GM19455 (cell line): Measurements from ENCODE around the gene ZNF284.

ENCODE experiments used
- ATAC-seq: cut with Tn5 transposase; IDR thresholded peaks from one replicate; pipeline ENCODE4 v1.9.1; 2021; ENCODE audit not compliant: unreplicated experiment

ZNF284 gene

GRCh38 chr19:44071824-44072542 lies at the start of gene ZNF284:
TSS of gene ZNF284 (plus strand) at chr19:44072159. CDS start at chr19:44076390, 4,231 bp downstream.
- ATAC-seq, result peak; percentile 80

- no peak for ATAC-seq
Observed at GRCh38 chr19:44024900-44025216, 47.1 kb upstream of the ZNF284 start.

- ATAC-seq, result no peak
Observed at GRCh38 chr19:44025217-44025936, 46.6 kb upstream of the ZNF284 start, which contains the start of gene ZNF222. TSS of gene ZNF222 (plus strand) at chr19:44025379. CDS start at chr19:44025437, 58 bp downstream.

DNA sequence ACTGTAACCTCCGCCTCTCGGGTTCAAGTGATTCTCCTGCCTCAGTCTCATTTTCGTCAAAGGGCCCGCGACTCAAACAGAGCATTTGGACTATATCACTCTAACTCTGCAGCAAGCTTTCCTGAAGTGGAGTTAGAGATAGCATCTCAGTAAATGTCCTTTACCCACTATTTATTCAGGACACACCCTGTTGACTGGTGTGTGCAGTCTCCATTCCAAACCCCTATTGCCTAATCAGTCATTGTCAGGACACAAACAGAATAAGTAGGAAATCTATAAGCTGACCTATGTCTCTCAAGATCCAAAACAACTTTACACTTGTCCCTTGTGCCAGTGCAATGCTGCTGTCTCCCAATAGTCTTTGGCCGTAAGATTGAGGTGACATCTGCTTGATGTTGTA lies 45.3 kb upstream of the ZNF284 start:
- ATAC-seq, result no peak

DNA sequence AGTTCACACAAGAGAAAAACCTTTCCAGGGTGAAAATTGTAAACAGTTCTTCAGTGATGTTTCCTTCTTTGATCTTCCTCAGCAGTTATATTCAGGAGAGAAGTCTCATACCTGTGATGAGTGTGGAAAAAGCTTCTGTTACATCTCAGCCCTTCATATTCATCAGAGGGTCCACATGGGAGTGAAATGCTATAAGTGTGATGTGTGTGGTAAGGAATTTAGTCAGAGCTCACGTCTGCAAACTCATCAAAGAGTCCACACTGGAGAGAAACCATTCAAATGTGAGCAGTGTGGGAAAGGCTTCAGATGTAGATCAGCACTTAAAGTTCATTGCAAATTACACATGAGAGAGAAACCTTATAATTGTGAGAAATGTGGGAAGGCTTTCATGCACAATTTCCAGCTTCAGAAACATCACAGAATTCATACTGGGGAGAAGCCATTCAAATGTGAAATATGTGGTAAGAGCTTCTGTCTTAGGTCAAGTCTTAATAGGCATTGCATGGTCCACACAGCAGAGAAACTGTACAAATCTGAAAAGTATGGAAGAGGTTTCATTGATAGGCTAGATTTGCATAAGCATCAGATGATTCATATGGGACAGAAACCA lies 39.9 kb upstream of the ZNF284 start:
- ATAC-seq, result no peak

- no peak for ATAC-seq
Observed at GRCh38 chr19:44042147-44042546, 29.8 kb upstream of the ZNF284 start.

GRCh38 chr19:44050740-44051649 lies 21.0 kb upstream of the ZNF284 start:
- ATAC-seq, result no peak

DNA sequence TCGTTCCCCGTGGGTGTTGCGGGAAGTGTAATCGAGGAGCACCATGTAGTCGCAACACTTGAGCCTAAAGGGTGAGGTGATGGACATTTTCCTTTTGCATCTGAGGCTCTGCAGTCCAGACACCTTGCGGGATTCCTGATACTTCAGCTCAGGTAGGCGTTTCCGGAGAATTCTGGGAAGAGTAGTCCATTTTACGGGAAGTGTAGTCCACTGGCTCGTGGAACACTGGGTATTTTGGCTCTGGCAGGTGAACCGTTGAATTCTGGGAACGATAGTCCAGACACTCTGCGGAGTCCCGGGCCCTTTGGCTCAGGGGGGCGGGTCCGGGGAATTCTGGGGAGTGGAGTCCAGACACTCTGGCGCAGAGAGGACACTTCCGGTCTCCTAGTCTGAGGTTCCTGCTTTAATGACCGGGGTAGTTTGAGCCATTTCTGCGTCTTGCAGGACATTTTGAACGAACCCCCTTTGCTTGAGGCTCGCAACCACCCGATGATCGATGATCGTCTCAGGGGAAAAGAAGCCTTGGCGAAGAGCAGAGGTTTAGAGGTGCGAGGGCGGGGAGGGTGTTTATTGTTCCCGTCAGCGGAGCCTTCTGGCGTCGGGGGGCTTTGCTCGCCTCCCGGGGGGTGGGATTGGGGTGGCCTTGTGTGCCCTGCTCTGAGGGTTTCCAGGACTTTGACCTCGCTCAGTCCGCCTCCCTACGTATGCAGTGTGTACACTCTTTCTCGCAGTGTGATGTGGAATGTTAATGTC lies 20.1 kb upstream of the ZNF284 start, which contains the start of gene ZNF223:
Gene ZNF223 (plus strand): TSS at position 387 of the 753 bp plus-strand sequence. CDS start 3,141 bp downstream, outside the sequence.
- ATAC-seq, result no peak

- ATAC-seq, result no peak
Observed at GRCh38 chr19:44055870-44056269, 16.1 kb upstream of the ZNF284 start.

- no peak for ATAC-seq
Observed at GRCh38 chr19:44059229-44059628, 12.7 kb upstream of the ZNF284 start.

GRCh38 chr19:44061038-44061437 lies 10.9 kb upstream of the ZNF284 start:
- no peak for ATAC-seq

- ATAC-seq, result no peak
Observed at GRCh38 chr19:44066305-44066704, 5.7 kb upstream of the ZNF284 start.

DNA sequence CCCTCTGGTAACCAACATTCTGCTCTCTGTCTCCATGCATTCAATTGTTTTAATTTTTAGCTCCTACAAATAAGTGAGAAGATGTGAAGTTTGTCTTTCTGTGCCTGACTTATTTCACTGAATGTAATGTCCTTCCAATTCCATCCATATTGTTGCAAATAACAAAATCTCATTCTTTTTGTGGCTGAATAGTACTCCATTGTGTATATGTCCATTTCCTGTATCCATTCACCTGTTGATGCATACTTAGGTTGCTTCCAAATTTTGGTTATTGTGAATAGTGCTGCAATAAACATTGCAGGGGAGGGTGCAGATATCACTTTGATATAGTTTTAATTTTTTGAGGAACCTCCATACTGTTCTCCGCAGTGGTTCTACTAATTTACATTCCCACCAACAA lies 2.5 kb upstream of the ZNF284 start:
- no peak for ATAC-seq

- no peak for ATAC-seq
Observed at GRCh38 chr19:44072543-44073401, 813 bp downstream of the ZNF284 start.

- no peak for ATAC-seq
Observed at GRCh38 chr19:44076325-44076724, 4.4 kb downstream of the ZNF284 start.

- ATAC-seq, result no peak
Observed at GRCh38 chr19:44092108-44092507, 20.1 kb downstream of the ZNF284 start.

- peak; percentile 79 for ATAC-seq
Observed at GRCh38 chr19:44093931-44094765, 22.2 kb downstream of the ZNF284 start, which contains the start of gene ZNF224. TSS of gene ZNF224 (plus strand) at chr19:44094361. CDS start at chr19:44097874, 3,513 bp downstream.

DNA sequence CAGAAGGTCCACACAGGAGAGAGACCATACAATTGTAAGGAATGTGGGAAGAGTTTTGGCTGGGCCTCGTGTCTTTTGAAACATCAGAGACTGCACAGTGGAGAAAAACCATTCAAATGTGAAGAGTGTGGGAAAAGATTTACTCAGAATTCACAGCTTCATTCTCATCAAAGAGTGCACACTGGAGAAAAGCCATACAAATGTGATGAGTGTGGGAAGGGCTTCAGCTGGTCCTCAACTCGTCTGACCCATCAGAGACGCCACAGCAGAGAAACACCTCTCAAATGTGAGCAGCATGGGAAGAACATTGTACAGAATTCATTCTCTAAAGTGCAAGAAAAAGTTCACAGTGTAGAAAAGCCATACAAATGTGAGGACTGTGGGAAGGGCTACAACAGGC lies 35.8 kb downstream of the ZNF284 start:
- no peak for ATAC-seq
